HFFc6 (cell line): ENCODE measurements around the gene CGRRF1. TPM values are rescaled to one million over a fixed set of nuclear protein-coding genes. Genes with fewer than 3 reads are reported as not detected.

Experiments
- DNase-seq: peaks from one replicate; pipeline ENCODE4 v3.0.0-alpha.2; 2018
- H3K27ac Mint-ChIP-seq: 2 replicates; pipeline ENCODE4 v1.8.0; 2020; ENCODE audit warnings: mild to moderate bottlenecking, mixed read lengths
- H3K27me3 Mint-ChIP-seq: 2 replicates; pipeline ENCODE4 v1.8.0; 2021; ENCODE audit warnings: mild to moderate bottlenecking, moderate library complexity, mixed read lengths; ENCODE audit not compliant: insufficient read depth
- H3K36me3 Mint-ChIP-seq: 2 replicates; pipeline ENCODE4 v1.8.0; 2021; ENCODE audit warnings: low read depth, mixed read lengths
- H3K4me1 Mint-ChIP-seq: 2 replicates; pipeline ENCODE4 v1.8.0; 2020; ENCODE audit warnings: low read depth, mixed read lengths
- H3K4me3 Mint-ChIP-seq: 2 replicates; pipeline ENCODE4 v1.8.0; 2020; ENCODE audit warnings: mild to moderate bottlenecking, moderate library complexity, mixed read lengths
- H3K9me3 Mint-ChIP-seq: 2 replicates; pipeline ENCODE4 v1.8.0; 2020; ENCODE audit warnings: mild to moderate bottlenecking, mixed read lengths
- CTCF ChIP-seq: fragments of 200-600 bp; sonication (generic); IDR thresholded peaks from 2 replicates; pipeline ENCODE4 v1.5.0; 2021; ENCODE audit warnings: antibody characterized with exemption, mild to moderate bottlenecking
- total RNA-seq, 6 experiments: library from RNA; stranded (reverse); fragmentation: NEBNext Ultra II Directional; extraction: Animal tissue kit (Norgen Biotek cat#: 25700); gene quantifications; 2 replicates in 1 of 6; 3 replicates in 5 of 6; pipeline ENCODE4 v1.2.3, GENCODE V29; 2021

Gene CGRRF1
- total RNA-seq, 6 experiments from 2014 or later = 11.3 to 13.1 (median 12.1) TPM

- DNase-seq = no peak
- peaks cover 8% of the 10 kb centered on the region; the same call in 1 of the 2 replicates for H3K9me3 Mint-ChIP-seq
- H3K4me3 Mint-ChIP-seq = no peak overlapping the region
- no peaks in the 10 kb centered on the region; the same call in 1 of the 2 replicates for H3K27me3 Mint-ChIP-seq
- peaks cover 46% of the 10 kb centered on the region for H3K4me1 Mint-ChIP-seq
- no peak overlapping the region for H3K27ac Mint-ChIP-seq
- peaks cover 34% of the 10 kb centered on the region for H3K36me3 Mint-ChIP-seq
- no peak for TF ChIP-seq CTCF
Measured at GRCh38 chr14:54584097-54584496, 74.4 kb downstream of the CGRRF1 start.

GRCh38 chr14:54585214-54585613 is 75.5 kb downstream of the CGRRF1 start:
- no peak for TF ChIP-seq CTCF
- no peak for DNase-seq
- no peak overlapping the region for H3K27ac Mint-ChIP-seq
- peaks cover 46% of the 10 kb centered on the region for H3K4me1 Mint-ChIP-seq
- H3K36me3 Mint-ChIP-seq = peaks cover 28% of the 10 kb centered on the region
- H3K4me3 Mint-ChIP-seq = no peak overlapping the region
- H3K9me3 Mint-ChIP-seq = peaks cover 8% of the 10 kb centered on the region; the same call in 1 of the 2 replicates
- no peaks in the 10 kb centered on the region; the same call in 1 of the 2 replicates for H3K27me3 Mint-ChIP-seq

Other genes with a start within 250 kb of the CGRRF1 start
- gene CDKN3, start 112.9 kb upstream of the CGRRF1 start, total RNA-seq = 100 to 1,000 TPM in 1 of 6 experiments, 10 to 100 TPM in 5; 33.3 to 106 (median 91.8) TPM
- 100 to 1,000 TPM; 158 to 212 (median 194) TPM for gene CNIH1, start 68.5 kb upstream of the CGRRF1 start, total RNA-seq
- gene GMFB, start 20.9 kb upstream of the CGRRF1 start, total RNA-seq = 10 to 100 TPM; 70.9 to 98.7 (median 77.1) TPM
- 10 to 100 TPM; 33.8 to 53.7 (median 41.0) TPM for gene SAMD4A, start 57.2 kb downstream of the CGRRF1 start, total RNA-seq